SH-SY5Y (cell line): ENCODE measurements around the gene ENO3.

ENCODE experiments used
- GATA2 ChIP-seq: IDR thresholded peaks from 2 replicates; pipeline ENCODE4 v1.6.1; 2011; ENCODE audit warnings: mild to moderate bottlenecking, low read depth, low read length
- GATA3 ChIP-seq: IDR thresholded peaks from 2 replicates; pipeline ENCODE4 v1.6.1; 2011; ENCODE audit warnings: low read depth, mild to moderate bottlenecking, low read length, moderate library complexity

ENO3 gene

DNA sequence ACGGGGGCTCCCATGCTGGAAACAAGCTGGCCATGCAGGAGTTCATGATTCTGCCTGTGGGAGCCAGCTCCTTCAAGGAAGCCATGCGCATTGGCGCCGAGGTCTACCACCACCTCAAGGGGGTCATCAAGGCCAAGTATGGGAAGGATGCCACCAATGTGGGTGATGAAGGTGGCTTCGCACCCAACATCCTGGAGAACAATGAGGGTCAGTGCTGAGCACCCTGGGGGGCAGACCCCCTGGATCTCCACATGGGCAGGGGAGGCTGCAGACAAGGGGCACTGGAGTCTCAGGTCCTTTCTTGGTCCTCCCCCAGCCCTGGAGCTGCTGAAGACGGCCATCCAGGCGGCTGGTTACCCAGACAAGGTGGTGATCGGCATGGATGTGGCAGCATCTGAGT is 4.2 kb downstream of the ENO3 start:
- no peak for TF ChIP-seq GATA2
- TF ChIP-seq GATA3 = no peak

GRCh38 chr17:4956493-4957061 is 5.7 kb downstream of the ENO3 start:
- TF ChIP-seq GATA2 (no peak), GATA3 (no peak)

DNA sequence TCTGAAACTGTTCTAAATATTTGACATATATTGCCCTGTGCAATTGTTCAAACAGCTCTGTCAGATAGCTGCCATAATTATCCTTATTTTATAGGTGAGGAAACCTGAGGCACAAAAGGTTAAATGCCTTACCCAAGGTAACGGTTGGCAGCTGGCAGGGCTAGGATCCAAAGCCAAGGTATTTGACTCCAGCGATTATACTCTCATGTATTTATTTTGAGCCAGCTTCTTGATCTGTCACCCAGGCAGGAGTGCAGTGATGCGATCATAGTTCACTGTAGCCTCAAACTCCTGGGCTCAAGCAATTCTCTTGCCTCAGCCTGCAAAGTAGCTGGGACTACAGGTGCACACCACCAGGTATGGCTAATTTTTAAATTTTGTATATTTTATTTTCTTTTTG is 7.2 kb downstream of the ENO3 start:
- TF ChIP-seq GATA2 (no peak), GATA3 (no peak)

- TF ChIP-seq GATA2 = no peak
- no peak for TF ChIP-seq GATA3
Observed at GRCh38 chr17:4959261-4959965, 8.5 kb downstream of the ENO3 start.

- no peak for TF ChIP-seq GATA3
- no peak for TF ChIP-seq GATA2
Observed at GRCh38 chr17:4960279-4960922, 9.5 kb downstream of the ENO3 start.

DNA sequence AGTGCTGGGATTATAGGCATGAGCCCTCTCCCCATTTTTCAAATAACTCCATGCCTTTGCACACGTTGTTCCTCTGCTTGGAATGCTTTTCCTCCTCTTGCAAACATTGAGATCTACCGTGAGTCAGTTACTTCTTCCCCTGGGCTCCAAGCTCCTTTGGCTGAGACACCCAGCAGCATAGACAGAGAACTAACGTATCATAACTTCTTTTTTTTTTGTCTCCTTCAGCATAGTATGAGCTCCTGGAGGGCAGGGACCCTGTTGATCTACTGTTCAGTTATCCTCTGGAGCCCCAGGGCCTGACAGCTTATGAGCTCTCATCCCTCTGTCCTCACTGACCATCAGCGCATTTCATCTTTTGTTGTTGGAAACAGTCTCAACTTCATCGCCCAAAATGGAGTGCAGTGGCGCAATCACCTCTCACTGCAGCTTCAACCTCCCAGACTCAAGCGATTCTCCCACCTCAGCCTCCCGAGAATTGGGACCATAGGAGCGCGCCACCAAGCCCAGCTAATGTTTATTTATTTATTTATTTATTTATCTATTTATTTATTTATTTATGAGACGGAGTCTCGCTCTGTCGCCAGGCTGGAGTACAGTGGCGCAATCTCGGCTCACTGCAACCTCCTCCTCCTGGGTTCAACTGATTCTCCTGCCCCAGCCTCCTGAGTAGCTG is 14.5 kb downstream of the ENO3 start:
- no peak for TF ChIP-seq GATA3
- TF ChIP-seq GATA2 = no peak

GRCh38 chr17:4966844-4967538 is 16.1 kb downstream of the ENO3 start:
- TF ChIP-seq GATA2 = no peak
- no peak for TF ChIP-seq GATA3

- TF ChIP-seq GATA3 = no peak
- TF ChIP-seq GATA2 = no peak
Observed at GRCh38 chr17:4967539-4968485, 16.9 kb downstream of the ENO3 start, which contains the start of gene SPAG7. SPAG7 (minus strand) TSS chr17:4967817; CDS start chr17:4967804, 13 bp downstream.

DNA sequence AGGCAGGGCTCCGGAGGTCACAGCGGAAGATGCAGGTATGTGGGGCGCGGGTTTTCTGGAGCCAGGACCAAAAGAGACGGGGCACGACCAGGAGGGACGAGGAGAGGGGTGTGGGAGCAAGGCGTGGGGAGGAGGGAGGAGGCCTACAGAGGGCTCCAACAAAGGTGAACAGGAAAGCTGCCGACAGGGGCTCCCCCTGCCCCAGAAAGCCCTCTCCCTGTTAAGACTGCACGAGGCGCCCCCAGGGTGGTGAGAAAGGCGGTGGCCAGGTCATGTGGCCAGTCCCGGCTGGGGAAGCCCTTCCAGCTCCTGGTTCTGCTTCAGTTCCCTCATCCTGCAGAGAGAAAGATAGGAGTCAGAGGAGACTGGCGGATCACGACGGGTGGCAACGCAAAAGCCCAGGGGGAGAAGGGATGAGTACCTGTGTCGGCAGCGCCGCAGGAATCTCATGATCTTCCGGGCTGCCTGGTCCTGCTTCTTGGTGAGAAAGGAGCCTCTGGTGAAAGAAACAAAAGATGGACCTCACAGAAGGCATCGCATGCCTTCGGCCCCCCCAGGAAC is 17.6 kb downstream of the ENO3 start:
- TF ChIP-seq GATA2 (no peak), GATA3 (no peak)

GRCh38 chr17:4969047-4969550 is 18.2 kb downstream of the ENO3 start:
- TF ChIP-seq GATA2 = no peak
- TF ChIP-seq GATA3 = no peak

- TF ChIP-seq GATA3 = no peak
Observed at GRCh38 chr17:4969551-4970173, 18.7 kb downstream of the ENO3 start.

DNA sequence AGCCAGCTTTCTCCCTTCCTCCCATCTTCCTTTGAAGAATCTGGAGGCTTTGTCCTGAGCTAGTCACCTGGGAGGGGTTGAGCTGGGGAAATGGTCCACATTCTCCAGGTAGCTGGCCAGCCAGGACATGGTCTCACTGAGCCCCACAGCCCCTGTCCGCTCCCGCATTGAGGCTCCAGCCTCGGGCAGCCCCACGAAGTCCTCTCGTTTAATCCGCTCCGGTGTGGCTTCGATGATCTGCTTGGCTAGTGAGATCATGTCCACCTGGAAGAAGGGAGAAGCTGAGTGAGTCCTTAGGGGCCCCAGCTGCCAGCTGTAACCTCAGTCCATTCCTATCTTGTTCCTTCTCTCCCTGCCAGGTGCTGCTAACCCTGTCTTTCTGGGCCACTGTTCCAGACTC is 19.4 kb downstream of the ENO3 start:
- no peak for TF ChIP-seq GATA3
- TF ChIP-seq GATA2 = no peak
